Cerebellar nuclear complex (tissue), 1 donor: ENCODE measurements around the gene COL23A1.

Experiments
- DNase-seq, 2 experiments: peaks; one replicate each; lab custom pipeline; 2025; lab: John Stamatoyannopoulos, UW

Gene COL23A1

GRCh38 chr5:178590141-178590923 lies at the start of gene COL23A1:
TSS of gene COL23A1 (minus strand) at chr5:178590393.
- DNase-seq: no peak

GRCh38 chr5:178637356-178638074 lies 47.3 kb upstream of the COL23A1 start:
- DNase-seq: no peak

GRCh38 chr5:178632285-178632684 lies 42.1 kb upstream of the COL23A1 start:
- DNase-seq: no peak

- no peak for DNase-seq
Observed at GRCh38 chr5:178630951-178631350, 40.8 kb upstream of the COL23A1 start.

- DNase-seq: no peak
Observed at GRCh38 chr5:178630475-178630930, 40.3 kb upstream of the COL23A1 start.

- DNase-seq: no peak
Observed at GRCh38 chr5:178627259-178627598, 37.0 kb upstream of the COL23A1 start.

- DNase-seq: peak; percentile 18 to 69
Observed at GRCh38 chr5:178626484-178627258, 36.5 kb upstream of the COL23A1 start, which contains the start of gene CLK4. TSS of gene CLK4 (minus strand) at chr5:178627050. CDS start at chr5:178623416, 3,634 bp downstream.

GRCh38 chr5:178625679-178626483 lies 35.7 kb upstream of the COL23A1 start:
- DNase-seq: no peak

GRCh38 chr5:178624631-178625546 lies 34.7 kb upstream of the COL23A1 start:
- DNase-seq: no peak

GRCh38 chr5:178622679-178623247 lies 32.6 kb upstream of the COL23A1 start:
- no peak for DNase-seq

GRCh38 chr5:178619390-178619789 lies 29.2 kb upstream of the COL23A1 start:
- DNase-seq: no peak

GRCh38 chr5:178612299-178612698 lies 22.1 kb upstream of the COL23A1 start:
- no peak for DNase-seq

GRCh38 chr5:178606269-178606668 lies 16.1 kb upstream of the COL23A1 start:
- no peak for DNase-seq

- no peak for DNase-seq
Observed at GRCh38 chr5:178605788-178606187, 15.6 kb upstream of the COL23A1 start.

GRCh38 chr5:178602752-178603151 lies 12.6 kb upstream of the COL23A1 start:
- no peak for DNase-seq

GRCh38 chr5:178595750-178596149 lies 5.6 kb upstream of the COL23A1 start:
- DNase-seq: no peak

GRCh38 chr5:178595150-178595549 lies 5.0 kb upstream of the COL23A1 start:
- no peak for DNase-seq

- DNase-seq: no peak
Observed at GRCh38 chr5:178590924-178591423, 781 bp upstream of the COL23A1 start.

- no peak for DNase-seq
Observed at GRCh38 chr5:178589180-178590140, 733 bp downstream of the COL23A1 start.
